ENCODE results near the gene ADH7. TPM values are rescaled to one million over a fixed set of nuclear protein-coding genes. Genes with fewer than 3 reads are reported as not detected.

Gene ADH7
- total and polyA plus RNA-seq, 2 of the 8 experiments (the other 6 are each of a cell fraction or from before 2014, with no cell fraction given): not detected

DNA sequence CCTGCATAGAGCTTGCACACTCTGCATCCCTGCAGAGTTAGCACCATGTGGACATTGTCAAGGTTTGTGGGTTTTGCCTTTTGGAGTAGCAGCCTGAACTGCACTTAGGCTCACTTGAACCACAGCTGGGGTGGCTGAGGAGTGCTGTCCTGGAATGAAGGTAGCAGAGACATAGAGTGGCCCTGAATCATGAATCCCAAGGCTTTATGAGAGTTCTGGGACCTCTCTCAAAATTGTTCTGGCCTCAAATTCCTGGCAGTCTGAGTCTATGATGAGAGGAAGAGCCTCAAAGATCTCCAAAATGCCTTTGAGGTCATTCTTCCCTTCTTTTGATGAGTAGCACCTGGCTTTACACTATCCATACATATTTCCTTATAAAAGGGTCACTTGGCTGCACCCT lies 45.5 kb downstream of the ADH7 start:
- Histone ChIP-seq H3K9ac (replicated peaks in 1 of 4; ENCODE audit: extremely low read depth in 1 of 4, low read depth in 3 of 4, low read length in 3 of 4) (no peak overlapping the region), H4K91ac (replicated peaks; ENCODE audit: insufficient read length, low read length) (no peak overlapping the region), H3K27ac (ENCODE audit: low read depth, low read length) (no peak overlapping the region), H3K9me3 (ENCODE audit: insufficient read depth in 2 of 2, low read depth in 1 of 2, low read length in 1 of 2) (no peaks in the 10 kb centered on the region), H2BK120ac (replicated peaks; ENCODE audit: low read depth, low read length) (no peak overlapping the region), H2BK5ac (ENCODE audit: low read depth, low read length) (no peak overlapping the region), H4K8ac (ENCODE audit: extremely low read depth, insufficient read depth, low read length) (no peak overlapping the region), H3K36me3 (ENCODE audit: control insufficient read depth in 2 of 4, insufficient read depth in 4 of 4, low read length in 3 of 4) (no peaks in the 10 kb centered on the region), H4K5ac (ENCODE audit: insufficient read length, low read depth, low read length) (no peak overlapping the region), H3K14ac (ENCODE audit: insufficient read length) (no peak overlapping the region), H3K4ac (replicated peaks; ENCODE audit: insufficient read length, low read depth, low read length) (no peak overlapping the region), H3K4me2 (ENCODE audit: insufficient read depth in 1 of 2, low read depth in 2 of 2, low read length in 2 of 2) (no peak overlapping the region), H2BK20ac (ENCODE audit: low read length) (no peak overlapping the region), H3K56ac (replicated peaks; ENCODE audit: insufficient read length, low read depth, low read length) (no peak overlapping the region), H2BK12ac (ENCODE audit: low read depth, low read length) (no peak overlapping the region), H3K4me3 (ENCODE audit: extremely low read depth in 1 of 4, insufficient read depth in 2 of 4, low read depth in 3 of 4, low read length in 4 of 4) (no peak overlapping the region), H3K23me2 (ENCODE audit: low read depth, low read length) (no peaks in the 10 kb centered on the region), H3K18ac (ENCODE audit: extremely low read depth, low read length) (no peak overlapping the region), H3K23ac (ENCODE audit: insufficient read length) (no peak overlapping the region), H2BK15ac (ENCODE audit: low read length) (no peak overlapping the region), H3K27me3 (replicated peaks in 1 of 4; ENCODE audit: control insufficient read depth in 3 of 4, extremely low read depth in 1 of 4, insufficient read depth in 3 of 4, low read length in 3 of 4) (no peaks in the 10 kb centered on the region), H2AK5ac (ENCODE audit: low read depth, low read length) (no peak overlapping the region), H3K79me2 (ENCODE audit: control insufficient read depth in 1 of 2, insufficient read depth in 2 of 2, low read length in 2 of 2) (no peaks in the 10 kb centered on the region), H3K4me1 (replicated peaks in 1 of 4; ENCODE audit: control insufficient read depth in 3 of 4, insufficient read depth in 4 of 4, low read length in 3 of 4) (no peaks in the 10 kb centered on the region), H3K79me1 (ENCODE audit: low read depth, low read length) (no peaks in the 10 kb centered on the region), H4K20me1 (replicated peaks in 1 of 2; ENCODE audit: control insufficient read depth in 1 of 2, insufficient read depth in 2 of 2, low read length in 2 of 2) (no peaks in the 10 kb centered on the region), H2AFZ (ENCODE audit: low read length) (no peak overlapping the region)
- no peak for DNase-seq (ENCODE audit: low read depth in 1 of 2, low spot score in 2 of 2)
- no peak for FAIRE-seq
- CTCF ChIA-PET (ENCODE audit: partially characterized antibody): interaction anchor here (1.2 to 3.2 kb wide), 2 partner anchors 11 to 334 kb away, joined by 3 to 20 read pairs; no protein-coding TSS in a partner anchor
- TF ChIP-seq, protein P1, sequence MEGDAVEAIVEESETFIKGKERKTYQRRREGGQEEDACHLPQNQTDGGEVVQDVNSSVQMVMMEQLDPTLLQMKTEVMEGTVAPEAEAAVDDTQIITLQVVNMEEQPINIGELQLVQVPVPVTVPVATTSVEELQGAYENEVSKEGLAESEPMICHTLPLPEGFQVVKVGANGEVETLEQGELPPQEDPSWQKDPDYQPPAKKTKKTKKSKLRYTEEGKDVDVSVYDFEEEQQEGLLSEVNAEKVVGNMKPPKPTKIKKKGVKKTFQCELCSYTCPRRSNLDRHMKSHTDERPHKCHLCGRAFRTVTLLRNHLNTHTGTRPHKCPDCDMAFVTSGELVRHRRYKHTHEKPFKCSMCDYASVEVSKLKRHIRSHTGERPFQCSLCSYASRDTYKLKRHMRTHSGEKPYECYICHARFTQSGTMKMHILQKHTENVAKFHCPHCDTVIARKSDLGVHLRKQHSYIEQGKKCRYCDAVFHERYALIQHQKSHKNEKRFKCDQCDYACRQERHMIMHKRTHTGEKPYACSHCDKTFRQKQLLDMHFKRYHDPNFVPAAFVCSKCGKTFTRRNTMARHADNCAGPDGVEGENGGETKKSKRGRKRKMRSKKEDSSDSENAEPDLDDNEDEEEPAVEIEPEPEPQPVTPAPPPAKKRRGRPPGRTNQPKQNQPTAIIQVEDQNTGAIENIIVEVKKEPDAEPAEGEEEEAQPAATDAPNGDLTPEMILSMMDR (IDR thresholded peaks at IDR 0.05; ENCODE audit: control extremely low read depth in 1 of 3, insufficient read depth in 1 of 3, low read depth in 1 of 3, low read length in 3 of 3): no peak
- TF ChIP-seq EP300 (IDR thresholded peaks at IDR 0.05; ENCODE audit: borderline replicate concordance in 1 of 2, low read depth in 2 of 2, low read length in 2 of 2) (no peak), CEBPB (IDR thresholded peaks at IDR 0.05; ENCODE audit: low read depth, low read length) (no peak), POU5F1 (IDR thresholded peaks at IDR 0.05; ENCODE audit: low read depth, low read length) (no peak)
- POLR2A ChIA-PET (ENCODE audit: partially characterized antibody): interaction anchor here (1.1 kb wide), 1 partner anchor 301 kb away, joined by 3 read pairs; the partner anchor contains the start of gene ADH5

Data from H1 (cell line).